Uterus (tissue), 2 donors: ENCODE results near the gene TBXAS1.

Experiments
- POLR2A ChIP-seq, 2 donors: fragments of 450-650 bp; IDR thresholded peaks; one replicate each; pipeline ENCODE4 v1.6.1; 2016; ENCODE audit warnings: antibody characterized with exemption in 2 of 2, mild to moderate bottlenecking in 1 of 2, moderate library complexity in 1 of 2
- TF ChIP-seq, protein P1 (sequence below), 4 experiments: fragments of 200-600 bp in 2 of 4; fragments of 450-650 bp in 2 of 4; sonication (generic) in 2 of 4; IDR thresholded peaks; one replicate each; pipeline ENCODE4 v1.5.1; 2016 to 2019; ENCODE audit warnings: antibody characterized with exemption in 4 of 4, mild to moderate bottlenecking in 2 of 4, moderate library complexity in 1 of 4

DNA sequence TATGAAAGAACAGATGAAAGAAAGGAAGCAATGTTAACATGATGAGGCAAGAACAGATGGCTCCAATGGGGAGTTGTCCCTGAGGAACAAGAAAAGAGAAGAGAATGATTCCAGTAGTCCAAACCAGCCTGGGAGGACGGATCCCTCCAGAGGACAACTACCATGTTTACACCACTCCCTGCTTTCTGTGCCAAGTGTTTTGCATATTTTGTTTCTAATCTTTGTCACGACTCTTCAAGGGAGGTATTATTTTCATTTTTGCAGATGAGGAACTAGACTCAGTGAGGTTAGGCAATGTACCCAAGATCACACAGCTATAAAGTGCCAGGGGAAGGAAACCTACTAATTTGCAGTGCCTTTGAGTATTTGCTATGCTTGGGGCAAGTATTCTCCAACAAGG, 117.5 kb downstream of the TBXAS1 start:
- TF ChIP-seq POLR2A (IDR thresholded peaks at IDR 0.05), result no peak
- TF ChIP-seq, protein P1, sequence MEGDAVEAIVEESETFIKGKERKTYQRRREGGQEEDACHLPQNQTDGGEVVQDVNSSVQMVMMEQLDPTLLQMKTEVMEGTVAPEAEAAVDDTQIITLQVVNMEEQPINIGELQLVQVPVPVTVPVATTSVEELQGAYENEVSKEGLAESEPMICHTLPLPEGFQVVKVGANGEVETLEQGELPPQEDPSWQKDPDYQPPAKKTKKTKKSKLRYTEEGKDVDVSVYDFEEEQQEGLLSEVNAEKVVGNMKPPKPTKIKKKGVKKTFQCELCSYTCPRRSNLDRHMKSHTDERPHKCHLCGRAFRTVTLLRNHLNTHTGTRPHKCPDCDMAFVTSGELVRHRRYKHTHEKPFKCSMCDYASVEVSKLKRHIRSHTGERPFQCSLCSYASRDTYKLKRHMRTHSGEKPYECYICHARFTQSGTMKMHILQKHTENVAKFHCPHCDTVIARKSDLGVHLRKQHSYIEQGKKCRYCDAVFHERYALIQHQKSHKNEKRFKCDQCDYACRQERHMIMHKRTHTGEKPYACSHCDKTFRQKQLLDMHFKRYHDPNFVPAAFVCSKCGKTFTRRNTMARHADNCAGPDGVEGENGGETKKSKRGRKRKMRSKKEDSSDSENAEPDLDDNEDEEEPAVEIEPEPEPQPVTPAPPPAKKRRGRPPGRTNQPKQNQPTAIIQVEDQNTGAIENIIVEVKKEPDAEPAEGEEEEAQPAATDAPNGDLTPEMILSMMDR (IDR thresholded peaks at IDR 0.05), result no peak
